H1 (cell line): ENCODE results near the gene C7orf57.

ENCODE experiments used
- FOSL1 ChIP-seq: IDR thresholded peaks from 2 replicates; pipeline ENCODE4 v1.6.1; 2011; ENCODE audit warnings: mild to moderate bottlenecking, low read depth, low read length, moderate library complexity; ENCODE audit not compliant: insufficient read depth
- POLR2A ChIP-seq, 2 experiments: IDR thresholded peaks; 1 replicate in 1 of 2; 2 replicates in 1 of 2; pipeline ENCODE4 v1.6.1; 2011; ENCODE audit warnings: low read depth in 2 of 2, low read length in 2 of 2, mild to moderate bottlenecking in 2 of 2; ENCODE audit errors: control extremely low read depth in 1 of 2

DNA sequence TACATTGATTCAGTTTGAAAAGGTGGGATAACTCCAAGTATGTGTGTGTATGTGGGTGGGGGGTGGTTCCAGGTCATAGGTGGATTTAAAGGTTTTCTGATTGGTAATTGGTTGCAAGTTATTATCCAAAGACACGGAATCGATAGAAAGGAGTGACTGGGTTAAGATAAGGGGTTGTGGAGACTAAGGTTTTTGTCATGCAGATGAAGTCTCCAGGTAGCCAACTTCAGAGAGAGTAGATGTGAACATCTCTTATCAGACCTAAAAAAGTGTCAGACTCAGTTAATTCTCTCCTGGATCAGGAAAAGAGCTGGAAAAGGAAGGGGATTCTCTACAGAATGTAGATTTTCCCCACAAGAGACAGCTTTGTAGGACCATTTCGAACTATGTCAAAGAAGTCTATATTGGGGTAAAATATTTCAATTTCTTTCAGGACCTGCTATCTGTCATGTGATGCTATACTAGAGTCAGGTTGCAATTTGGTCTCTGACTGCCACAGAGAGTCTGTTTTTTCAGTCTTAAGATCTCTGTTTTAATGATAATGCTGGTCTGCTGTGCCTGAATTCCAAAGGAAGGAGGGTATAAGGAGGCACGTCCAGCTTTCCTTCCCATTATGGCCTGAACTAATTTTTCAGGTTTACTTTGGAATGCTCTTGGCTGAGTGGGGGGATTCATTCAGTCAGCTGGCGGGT lies 3.6 kb downstream of the C7orf57 start:
- TF ChIP-seq FOSL1: no peak
- TF ChIP-seq POLR2A (IDR thresholded peaks at IDR 0.05; ENCODE audit: control extremely low read depth in 1 of 2, low read depth in 2 of 2, low read length in 2 of 2): no peak
